HepG2 (cell line): Measurements from ENCODE around the gene FOSB. TPM values are rescaled to one million over a fixed set of nuclear protein-coding genes. Genes with fewer than 3 reads are reported as not detected.
A peak's percentile ranks its signal among the peaks of the same experiment; 100 is the strongest.

Experiments
- ATF3 ChIP-seq: sonication (generic); formaldehyde crosslinking; IDR thresholded peaks from 2 replicates; pipeline ENCODE4 v1.4.0; 2020; ENCODE audit warnings: missing genetic modification reagents
- ATF7-NPFF ChIP-seq: sonication (generic); formaldehyde crosslinking; IDR thresholded peaks from 2 replicates; pipeline ENCODE4 v1.8.1; 2023; ENCODE audit warnings: mild to moderate bottlenecking, low read depth, missing genetic modification reagents, moderate library complexity
- E2F5 ChIP-seq: sonication (generic); formaldehyde crosslinking; conservative IDR thresholded peaks from 2 replicates; pipeline ENCODE4 v1.4.0; 2020; ENCODE audit warnings: missing genetic modification reagents
- EP300 ChIP-seq, 3 experiments: sonication (generic) in 1 of 3; formaldehyde crosslinking in 1 of 3; IDR thresholded peaks; 2 replicates each; pipeline versions ENCODE4 v1.5.1 to v1.6.1; 2011 to 2020; ENCODE audit warnings: low read depth in 2 of 3, low read length in 2 of 3, borderline replicate concordance in 1 of 3, improper control_type of control experiment in 1 of 3, mild to moderate bottlenecking in 1 of 3, missing genetic modification reagents in 1 of 3, moderate library complexity in 1 of 3
- FOXP4 ChIP-seq: sonication (generic); formaldehyde crosslinking; IDR thresholded peaks from 2 replicates; pipeline ENCODE4 v1.4.0; 2020; ENCODE audit warnings: missing genetic modification reagents
- GATAD2A ChIP-seq: IDR thresholded peaks from 2 replicates; pipeline ENCODE4 v1.6.1; 2016
- HOXA3 ChIP-seq: sonication (generic); formaldehyde crosslinking; IDR thresholded peaks from 2 replicates; pipeline ENCODE4 v1.5.0; 2020; ENCODE audit warnings: missing genetic modification reagents
- IRF2 ChIP-seq: IDR thresholded peaks from 2 replicates; pipeline ENCODE4 v1.6.1; 2018; ENCODE audit warnings: missing genetic modification reagents, missing compliant biosample characterization
- KDM2A ChIP-seq: sonication (generic); formaldehyde crosslinking; IDR thresholded peaks from 2 replicates; pipeline ENCODE4 v1.4.0; 2020; ENCODE audit warnings: low read depth, missing genetic modification reagents, borderline replicate concordance
- MAX ChIP-seq: IDR thresholded peaks from 2 replicates; pipeline ENCODE4 v1.6.1; 2012; ENCODE audit warnings: inconsistent platforms
- MIER2 ChIP-seq: IDR thresholded peaks from 2 replicates; pipeline ENCODE4 v1.6.1; 2016; ENCODE audit warnings: missing biosample characterization, missing genetic modification reagents
- MLXIP ChIP-seq: sonication (generic); formaldehyde crosslinking; IDR thresholded peaks from 2 replicates; pipeline ENCODE4 v1.9.0; 2021; ENCODE audit warnings: missing genetic modification reagents, borderline replicate concordance
- NFRKB ChIP-seq: fragments of 450-650 bp; IDR thresholded peaks from 2 replicates; pipeline ENCODE4 v1.6.1; 2017
- NR2F6 ChIP-seq, 2 experiments: IDR thresholded peaks; 2 replicates each; pipeline ENCODE4 v1.6.1; 2016; ENCODE audit warnings: antibody characterized with exemption in 1 of 2, mild to moderate bottlenecking in 1 of 2
- RBM39 ChIP-seq: fragments of 200-400 bp; formaldehyde crosslinking; IDR thresholded peaks from one replicate; pipeline ENCODE4 v1.6.1; 2018; ENCODE audit warnings: antibody characterized with exemption, mild to moderate bottlenecking, low read depth, low read length; ENCODE audit not compliant: poor library complexity, severe bottlenecking
- TBL1XR1 ChIP-seq: fragments of 150-350 bp; IDR thresholded peaks from 2 replicates; pipeline ENCODE4 v1.6.1; 2014; ENCODE audit warnings: borderline replicate concordance, low read length; ENCODE audit not compliant: partially characterized antibody
- ZNF414 ChIP-seq: sonication (generic); formaldehyde crosslinking; IDR thresholded peaks from 2 replicates; pipeline ENCODE4 v1.5.0; 2020; ENCODE audit warnings: missing genetic modification reagents
- ZNF530 ChIP-seq: sonication (generic); formaldehyde crosslinking; IDR thresholded peaks from 2 replicates; pipeline ENCODE4 v1.5.0; 2020; ENCODE audit warnings: low read depth, mild to moderate bottlenecking, missing genetic modification reagents
- ZNF749 ChIP-seq: sonication (generic); formaldehyde crosslinking; IDR thresholded peaks from 2 replicates; pipeline ENCODE4 v1.8.0; 2022; ENCODE audit warnings: mild to moderate bottlenecking, missing genetic modification reagents, moderate library complexity, borderline replicate concordance
- ZNF766 ChIP-seq: sonication (generic); formaldehyde crosslinking; IDR thresholded peaks from 2 replicates; pipeline ENCODE4 v1.5.0; 2020; ENCODE audit warnings: missing genetic modification reagents, borderline replicate concordance
- polyA plus RNA-seq, 8 experiments: library from polyadenylated mRNA; depleted of rRNA in 3 of 8; stranded (reverse) in 7 of 8; unstranded in 1 of 8; fragments of >200 nt; fragmentation: Illumina TruSeq in 4 of 8; extraction: Trizol in 4 of 8; gene quantifications; 2 replicates each; pipeline versions ENCODE4 v1.2.1 to v1.2.3, GENCODE V29; 2011 to 2016; ENCODE audit warnings: low read depth in 4 of 8, missing spikeins in 1 of 8, mixed read lengths in 1 of 8; ENCODE audit not compliant: insufficient read depth in 1 of 8
- total RNA-seq, 5 experiments: library from RNA; depleted of rRNA; stranded (reverse); fragments of >200 nt; fragmentation: Illumina TruSeq; extraction: Trizol; gene quantifications; 2 replicates each; pipeline ENCODE4 v1.2.3, GENCODE V29; 2016; ENCODE audit warnings: low read depth in 1 of 5

Gene FOSB
- total and polyA plus RNA-seq, 2 of the 13 experiments (the other 11 are each of a cell fraction or from before 2014, with no cell fraction given): 2.8 to 6.0 TPM

- TF ChIP-seq EP300 (IDR thresholded peaks at IDR 0.05; ENCODE audit: low read depth in 2 of 2, low read length in 2 of 2) (no peak), EP300 (CRISPR knock-in tag; IDR thresholded peaks at IDR 0.05; ENCODE audit: borderline replicate concordance) (0 out of 2 replicates have a peak, but pooled peaks have one; percentile 18), MIER2 (CRISPR knock-in tag) (peak; percentile 97), FOXP4 (CRISPR knock-in tag) (peak; percentile 43; the same call in 1 of the 2 replicates), ZNF414 (CRISPR knock-in tag) (no peak), E2F5 (CRISPR knock-in tag) (0 out of 2 replicates have a peak, but pooled peaks have one; percentile 38), NR2F6 (IDR thresholded peaks at IDR 0.05) (no peak), NR2F6 (CRISPR knock-in tag; IDR thresholded peaks at IDR 0.05) (no peak), IRF2 (CRISPR knock-in tag) (peak; percentile 61; the same call in 1 of the 2 replicates), NFRKB (no peak), ATF7-NPFF (CRISPR knock-in tag) (peak; percentile 88), MLXIP (CRISPR knock-in tag) (no peak), ATF3 (CRISPR knock-in tag) (no peak), ZNF749 (CRISPR knock-in tag) (no peak; the same call in 1 of the 2 replicates), KDM2A (peak; percentile 77), MAX (0 out of 2 replicates have a peak, but pooled peaks have one; percentile 38), ZNF530 (CRISPR knock-in tag) (no peak), GATAD2A (CRISPR knock-in tag) (0 out of 2 replicates have a peak, but pooled peaks have one; percentile 29), TBL1XR1 (no peak), ZNF766 (CRISPR knock-in tag) (0 out of 2 replicates have a peak, but pooled peaks have one; percentile 42), HOXA3 (CRISPR knock-in tag) (peak; percentile 59), RBM39 (no peak)
These were observed 28.7 kb downstream of the FOSB start (continued) for GRCh38 chr19:45496349-45496953.
